HEK293 (cell line): ENCODE measurements around the gene WARS2.

Experiments
- CTCF ChIA-PET: fragments of 350-600 bp; formaldehyde crosslinking; extraction: SDS; loops from one replicate; lab custom pipeline; 2021; ENCODE audit warnings: antibody characterized with exemption; lab: Yijun Ruan, JAX
- POLR2A ChIA-PET: fragments of 300-600 bp; formaldehyde crosslinking; extraction: SDS; loops from one replicate; lab custom pipeline; 2020; ENCODE audit warnings: antibody characterized with exemption, inconsistent platforms; lab: Yijun Ruan, JAX
- H3K27ac ChIP-seq: fragments of 200-500 bp; sonication (Bioruptor generic); 2 replicates; pipeline ENCODE4 v1.5.1; 2014; ENCODE audit warnings: low read depth, low read length, control low read depth, inconsistent platforms; ENCODE audit errors: extremely low read depth
- H3K36me3 ChIP-seq, 2 experiments: fragments of 200-500 bp in 1 of 2; sonication (Bioruptor generic) in 1 of 2; 1 replicate in 1 of 2; 2 replicates in 1 of 2; pipeline ENCODE4 v1.5.1; 2014 to 2017; ENCODE audit warnings: inconsistent platforms in 2 of 2, low read length in 2 of 2; ENCODE audit not compliant: control insufficient read depth in 2 of 2, insufficient read depth in 1 of 2
- H3K4me1 ChIP-seq: fragments of 200-500 bp; sonication (Bioruptor generic); 2 replicates; pipeline ENCODE4 v1.5.1; 2014; ENCODE audit warnings: mild to moderate bottlenecking, low read length, inconsistent platforms; ENCODE audit not compliant: control insufficient read depth, insufficient read depth
- H3K4me3 ChIP-seq: 2 replicates; pipeline ENCODE4 v1.5.1; 2011; ENCODE audit warnings: low read depth, mild to moderate bottlenecking, control low read depth, low read length, moderate library complexity
- H3K9me3 ChIP-seq: fragments of 200-500 bp; sonication (Bioruptor generic); 2 replicates; pipeline ENCODE4 v1.5.1; 2014; ENCODE audit warnings: low read depth, low read length, inconsistent platforms; ENCODE audit not compliant: control insufficient read depth, insufficient read depth
- BCL11A ChIP-seq: fragments of 450-650 bp; formaldehyde crosslinking; IDR thresholded peaks from 2 replicates; pipeline ENCODE4 v1.5.1; 2016; ENCODE audit warnings: low read depth, missing biosample characterization, missing genetic modification characterization
- KLF1 ChIP-seq: fragments of 450-650 bp; formaldehyde crosslinking; IDR thresholded peaks from 2 replicates; pipeline ENCODE4 v1.5.1; 2016; ENCODE audit warnings: missing biosample characterization, missing genetic modification characterization
- KLF7 ChIP-seq: fragments of 450-650 bp; formaldehyde crosslinking; IDR thresholded peaks from 2 replicates; pipeline ENCODE4 v1.5.1; 2016; ENCODE audit warnings: missing biosample characterization, missing genetic modification characterization, borderline replicate concordance
- MZF1 ChIP-seq: fragments of 450-650 bp; formaldehyde crosslinking; IDR thresholded peaks from 2 replicates; pipeline ENCODE4 v1.5.1; 2017; ENCODE audit warnings: missing biosample characterization, missing genetic modification characterization, borderline replicate concordance
- ZBTB17 ChIP-seq: fragments of 450-650 bp; formaldehyde crosslinking; IDR thresholded peaks from 2 replicates; pipeline ENCODE4 v1.5.1; 2016; ENCODE audit warnings: missing biosample characterization, missing genetic modification characterization
- ZFHX2 ChIP-seq: fragments of 450-650 bp; formaldehyde crosslinking; conservative IDR thresholded peaks from 2 replicates; pipeline ENCODE4 v1.5.1; 2016; ENCODE audit warnings: missing biosample characterization, missing genetic modification characterization
- ZNF114 ChIP-seq: fragments of 450-650 bp; formaldehyde crosslinking; IDR thresholded peaks from 2 replicates; pipeline ENCODE4 v1.5.0; 2017; ENCODE audit warnings: missing biosample characterization, missing genetic modification characterization
- ZNF169 ChIP-seq: fragments of 450-650 bp; formaldehyde crosslinking; IDR thresholded peaks from 2 replicates; pipeline ENCODE4 v1.5.1; 2016; ENCODE audit warnings: missing biosample characterization, missing genetic modification characterization
- ZNF19 ChIP-seq: fragments of 450-650 bp; formaldehyde crosslinking; IDR thresholded peaks from 2 replicates; pipeline ENCODE4; 2016; ENCODE audit warnings: missing biosample characterization, missing genetic modification characterization, low read depth
- ZNF366 ChIP-seq: fragments of 450-650 bp; formaldehyde crosslinking; conservative IDR thresholded peaks from 2 replicates; pipeline ENCODE4 v1.5.1; 2016; ENCODE audit warnings: missing biosample characterization, missing genetic modification characterization
- ZNF416 ChIP-seq: fragments of 450-650 bp; formaldehyde crosslinking; IDR thresholded peaks from 2 replicates; pipeline ENCODE4 v1.5.1; 2016; ENCODE audit warnings: missing biosample characterization, missing genetic modification characterization
- ZNF514 ChIP-seq: fragments of 450-650 bp; formaldehyde crosslinking; IDR thresholded peaks from 2 replicates; pipeline ENCODE4 v1.5.1; 2016; ENCODE audit warnings: missing biosample characterization, missing genetic modification characterization
- ZNF521 ChIP-seq: fragments of 450-650 bp; formaldehyde crosslinking; IDR thresholded peaks from 2 replicates; pipeline ENCODE4 v1.5.1; 2017; ENCODE audit warnings: missing biosample characterization, mild to moderate bottlenecking, missing genetic modification characterization
- ZNF664 ChIP-seq: fragments of 450-650 bp; formaldehyde crosslinking; IDR thresholded peaks from 2 replicates; pipeline ENCODE4 v1.5.1; 2016; ENCODE audit warnings: missing biosample characterization, missing genetic modification characterization
- ZNF791 ChIP-seq: fragments of 450-650 bp; formaldehyde crosslinking; IDR thresholded peaks from 2 replicates; pipeline ENCODE4 v1.5.1; 2016; ENCODE audit warnings: missing biosample characterization, missing genetic modification characterization
- ZNF792 ChIP-seq: fragments of 450-650 bp; formaldehyde crosslinking; IDR thresholded peaks from 2 replicates; pipeline ENCODE4 v1.5.1; 2016; ENCODE audit warnings: missing biosample characterization, missing genetic modification characterization
- ZNF837 ChIP-seq: fragments of 450-650 bp; formaldehyde crosslinking; IDR thresholded peaks from 2 replicates; pipeline ENCODE4 v1.5.1; 2016; ENCODE audit warnings: missing biosample characterization, missing genetic modification characterization
- ZSCAN5A ChIP-seq: fragments of 450-650 bp; formaldehyde crosslinking; IDR thresholded peaks from 2 replicates; pipeline ENCODE4 v1.5.1; 2016; ENCODE audit warnings: missing biosample characterization, missing genetic modification characterization
- TF ChIP-seq, protein P1 (sequence below): fragments of 450-650 bp; formaldehyde crosslinking; IDR thresholded peaks from 2 replicates; pipeline ENCODE4 v1.5.1; 2016; ENCODE audit warnings: missing biosample characterization, missing genetic modification characterization
- TF ChIP-seq, protein P2 (sequence below): fragments of 450-650 bp; formaldehyde crosslinking; IDR thresholded peaks from 2 replicates; pipeline ENCODE4 v1.5.1; 2016; ENCODE audit warnings: missing biosample characterization, missing genetic modification characterization
- TF ChIP-seq, protein P3 (sequence below): fragments of 450-650 bp; formaldehyde crosslinking; IDR thresholded peaks from 2 replicates; pipeline ENCODE4 v1.5.1; 2016; ENCODE audit warnings: missing biosample characterization, missing genetic modification characterization, low read depth
- TF ChIP-seq, protein P4 (sequence below): fragments of 450-650 bp; formaldehyde crosslinking; IDR thresholded peaks from 2 replicates; pipeline ENCODE4 v1.5.1; 2016; ENCODE audit warnings: missing biosample characterization, missing genetic modification characterization

Gene WARS2

DNA sequence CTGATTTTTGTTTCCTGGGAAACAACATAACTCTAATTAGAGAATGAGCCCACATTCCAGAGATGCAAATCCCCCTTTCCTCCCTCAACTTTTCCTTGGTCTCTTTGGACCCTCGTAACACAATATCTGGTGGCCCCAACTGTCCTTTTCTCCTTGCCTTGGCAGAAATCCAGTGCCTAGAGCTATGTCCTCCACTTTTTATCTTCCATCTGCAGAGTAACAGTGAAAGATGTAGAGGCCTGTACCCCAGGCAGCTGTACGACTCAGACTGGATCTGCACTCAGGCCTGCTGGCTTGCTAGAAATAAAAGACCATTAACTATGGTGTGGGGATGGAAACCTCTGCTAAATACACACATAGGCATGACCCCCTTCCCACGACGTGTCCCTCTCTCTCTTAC lies 72.0 kb downstream of the WARS2 start:
- ChIA-PET POLR2A (no interaction called here), CTCF (interaction anchor here (0.5 kb wide), 1 partner anchor 31 kb away, joined by 4 read pairs; no protein-coding TSS in a partner anchor)
- peak; percentile 20; the same call in 1 of the 2 replicates for TF ChIP-seq MZF1
- TF ChIP-seq ZNF114 (tag by site-specific recombination), result no peak
- 0 out of 2 replicates have a peak, but pooled peaks have one; percentile 24 for TF ChIP-seq ZBTB17 (tag by site-specific recombination)
- Histone ChIP-seq H3K4me3 (no peak overlapping the region), H3K27ac (no peak overlapping the region), H3K4me1 (peaks cover 9% of the 10 kb centered on the region; the same call in 1 of the 2 replicates), H3K9me3 (no peaks in the 10 kb centered on the region), H3K36me3 (no peaks in the 10 kb centered on the region)

GRCh38 chr1:119061700-119062099 lies 78.8 kb downstream of the WARS2 start:
- TF ChIP-seq BCL11A (tag by site-specific recombination), result no peak
- TF ChIP-seq ZNF521 (tag by site-specific recombination), result no peak
- TF ChIP-seq ZNF791 (tag by site-specific recombination), result no peak
- TF ChIP-seq, protein P1, sequence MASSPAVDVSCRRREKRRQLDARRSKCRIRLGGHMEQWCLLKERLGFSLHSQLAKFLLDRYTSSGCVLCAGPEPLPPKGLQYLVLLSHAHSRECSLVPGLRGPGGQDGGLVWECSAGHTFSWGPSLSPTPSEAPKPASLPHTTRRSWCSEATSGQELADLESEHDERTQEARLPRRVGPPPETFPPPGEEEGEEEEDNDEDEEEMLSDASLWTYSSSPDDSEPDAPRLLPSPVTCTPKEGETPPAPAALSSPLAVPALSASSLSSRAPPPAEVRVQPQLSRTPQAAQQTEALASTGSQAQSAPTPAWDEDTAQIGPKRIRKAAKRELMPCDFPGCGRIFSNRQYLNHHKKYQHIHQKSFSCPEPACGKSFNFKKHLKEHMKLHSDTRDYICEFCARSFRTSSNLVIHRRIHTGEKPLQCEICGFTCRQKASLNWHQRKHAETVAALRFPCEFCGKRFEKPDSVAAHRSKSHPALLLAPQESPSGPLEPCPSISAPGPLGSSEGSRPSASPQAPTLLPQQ, result no peak
- no peak for TF ChIP-seq ZSCAN5A (tag by site-specific recombination)
- TF ChIP-seq KLF1 (tag by site-specific recombination), result no peak
- no peak for TF ChIP-seq ZNF792 (tag by site-specific recombination)
- no peak for TF ChIP-seq ZNF837 (tag by site-specific recombination)
- no peaks in the 10 kb centered on the region for H3K9me3 ChIP-seq
- no peaks in the 10 kb centered on the region for H3K36me3 ChIP-seq
- no peak overlapping the region for H3K27ac ChIP-seq
- H3K4me3 ChIP-seq, result no peak overlapping the region
- ChIA-PET CTCF (no interaction called here), POLR2A (no interaction called here)
- H3K4me1 ChIP-seq, result no peaks in the 10 kb centered on the region

DNA sequence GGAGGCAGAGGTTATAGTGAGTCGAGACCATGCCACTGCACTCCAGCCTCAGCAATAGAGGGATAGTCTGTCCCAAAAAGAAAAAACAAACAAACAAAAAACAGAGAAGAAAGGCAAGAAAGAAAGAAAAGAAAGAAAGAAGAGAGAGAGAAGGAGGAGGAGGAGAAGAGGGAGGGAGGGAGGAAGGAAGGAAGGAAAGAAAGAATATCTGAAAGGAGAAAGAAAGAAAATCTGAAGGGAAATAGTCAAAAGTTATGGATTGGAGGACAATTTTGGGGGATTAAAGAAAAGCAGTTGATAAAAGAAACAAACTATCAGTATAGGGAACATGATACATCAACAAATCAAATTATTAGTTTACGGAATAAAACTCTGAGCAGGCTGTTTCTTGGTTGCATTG lies 84.9 kb downstream of the WARS2 start:
- no peak overlapping the region for H3K4me3 ChIP-seq
- H3K9me3 ChIP-seq, result no peaks in the 10 kb centered on the region
- no peak overlapping the region for H3K27ac ChIP-seq
- CTCF ChIA-PET, result interaction anchor here (0.7 kb wide), 1 partner anchor 52 kb away, joined by 4 read pairs; no protein-coding TSS in a partner anchor
- no peaks in the 10 kb centered on the region for H3K4me1 ChIP-seq
- POLR2A ChIA-PET, result interaction anchor here (0.6 kb wide), 1 partner anchor 49 kb away, joined by 3 read pairs; no protein-coding TSS in a partner anchor
- TF ChIP-seq, protein P2, sequence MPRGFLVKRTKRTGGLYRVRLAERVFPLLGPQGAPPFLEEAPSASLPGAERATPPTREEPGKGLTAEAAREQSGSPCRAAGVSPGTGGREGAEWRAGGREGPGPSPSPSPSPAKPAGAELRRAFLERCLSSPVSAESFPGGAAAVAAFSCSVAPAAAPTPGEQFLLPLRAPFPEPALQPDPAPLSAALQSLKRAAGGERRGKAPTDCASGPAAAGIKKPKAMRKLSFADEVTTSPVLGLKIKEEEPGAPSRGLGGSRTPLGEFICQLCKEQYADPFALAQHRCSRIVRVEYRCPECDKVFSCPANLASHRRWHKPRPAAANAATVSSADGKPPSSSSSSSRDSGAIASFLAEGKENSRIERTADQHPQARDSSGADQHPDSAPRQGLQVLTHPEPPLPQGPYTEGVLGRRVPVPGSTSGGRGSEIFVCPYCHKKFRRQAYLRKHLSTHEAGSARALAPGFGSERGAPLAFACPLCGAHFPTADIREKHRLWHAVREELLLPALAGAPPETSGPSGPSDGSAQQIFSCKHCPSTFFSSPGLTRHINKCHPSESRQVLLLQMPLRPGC (tag by site-specific recombination), result no peak
- TF ChIP-seq ZNF366 (tag by site-specific recombination), result peak; percentile 55
- no peaks in the 10 kb centered on the region for H3K36me3 ChIP-seq

- POLR2A ChIA-PET, result no interaction called here
- TF ChIP-seq, protein P3, sequence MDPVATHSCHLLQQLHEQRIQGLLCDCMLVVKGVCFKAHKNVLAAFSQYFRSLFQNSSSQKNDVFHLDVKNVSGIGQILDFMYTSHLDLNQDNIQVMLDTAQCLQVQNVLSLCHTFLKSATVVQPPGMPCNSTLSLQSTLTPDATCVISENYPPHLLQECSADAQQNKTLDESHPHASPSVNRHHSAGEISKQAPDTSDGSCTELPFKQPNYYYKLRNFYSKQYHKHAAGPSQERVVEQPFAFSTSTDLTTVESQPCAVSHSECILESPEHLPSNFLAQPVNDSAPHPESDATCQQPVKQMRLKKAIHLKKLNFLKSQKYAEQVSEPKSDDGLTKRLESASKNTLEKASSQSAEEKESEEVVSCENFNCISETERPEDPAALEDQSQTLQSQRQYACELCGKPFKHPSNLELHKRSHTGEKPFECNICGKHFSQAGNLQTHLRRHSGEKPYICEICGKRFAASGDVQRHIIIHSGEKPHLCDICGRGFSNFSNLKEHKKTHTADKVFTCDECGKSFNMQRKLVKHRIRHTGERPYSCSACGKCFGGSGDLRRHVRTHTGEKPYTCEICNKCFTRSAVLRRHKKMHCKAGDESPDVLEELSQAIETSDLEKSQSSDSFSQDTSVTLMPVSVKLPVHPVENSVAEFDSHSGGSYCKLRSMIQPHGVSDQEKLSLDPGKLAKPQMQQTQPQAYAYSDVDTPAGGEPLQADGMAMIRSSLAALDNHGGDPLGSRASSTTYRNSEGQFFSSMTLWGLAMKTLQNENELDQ (tag by site-specific recombination), result no peak
- no peak for TF ChIP-seq KLF7 (tag by site-specific recombination)
- no peak for TF ChIP-seq ZNF169
- no peak for TF ChIP-seq ZNF664
- TF ChIP-seq ZNF416 (tag by site-specific recombination), result no peak
- TF ChIP-seq, protein P4, sequence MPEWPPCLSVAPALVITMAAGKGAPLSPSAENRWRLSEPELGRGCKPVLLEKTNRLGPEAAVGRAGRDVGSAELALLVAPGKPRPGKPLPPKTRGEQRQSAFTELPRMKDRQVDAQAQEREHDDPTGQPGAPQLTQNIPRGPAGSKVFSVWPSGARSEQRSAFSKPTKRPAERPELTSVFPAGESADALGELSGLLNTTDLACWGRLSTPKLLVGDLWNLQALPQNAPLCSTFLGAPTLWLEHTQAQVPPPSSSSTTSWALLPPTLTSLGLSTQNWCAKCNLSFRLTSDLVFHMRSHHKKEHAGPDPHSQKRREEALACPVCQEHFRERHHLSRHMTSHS, result no peak
- no peak for TF ChIP-seq ZNF514 (tag by site-specific recombination)
- TF ChIP-seq ZFHX2 (tag by site-specific recombination), result no peak
- TF ChIP-seq ZNF19 (tag by site-specific recombination), result no peak
These were observed 86.5 kb downstream of the WARS2 start for GRCh38 chr1:119053917-119054316.

More at GRCh38 chr1:119053917-119054316, 86.5 kb downstream of the WARS2 start:
- no peak overlapping the region for H3K4me3 ChIP-seq
- no peak overlapping the region for H3K27ac ChIP-seq
- no peaks in the 10 kb centered on the region for H3K9me3 ChIP-seq
- CTCF ChIA-PET, result interaction anchor here (0.6 to 0.7 kb wide), 2 partner anchors 13 to 181 kb away, joined by 3 read pairs; no protein-coding TSS in a partner anchor
- H3K36me3 ChIP-seq, result no peaks in the 10 kb centered on the region
- no peaks in the 10 kb centered on the region for H3K4me1 ChIP-seq
